GM12874 (cell line): ENCODE data around the gene RBPJ.
A peak's percentile ranks its signal among the peaks of the same experiment; 100 is the strongest.

Source experiments
- CTCF ChIP-seq: IDR thresholded peaks from 2 replicates; pipeline ENCODE4 v1.5.1; 2011; ENCODE audit warnings: low read depth, mild to moderate bottlenecking, control low read depth, low read length, moderate library complexity; ENCODE audit not compliant: insufficient read depth

RBPJ gene

DNA sequence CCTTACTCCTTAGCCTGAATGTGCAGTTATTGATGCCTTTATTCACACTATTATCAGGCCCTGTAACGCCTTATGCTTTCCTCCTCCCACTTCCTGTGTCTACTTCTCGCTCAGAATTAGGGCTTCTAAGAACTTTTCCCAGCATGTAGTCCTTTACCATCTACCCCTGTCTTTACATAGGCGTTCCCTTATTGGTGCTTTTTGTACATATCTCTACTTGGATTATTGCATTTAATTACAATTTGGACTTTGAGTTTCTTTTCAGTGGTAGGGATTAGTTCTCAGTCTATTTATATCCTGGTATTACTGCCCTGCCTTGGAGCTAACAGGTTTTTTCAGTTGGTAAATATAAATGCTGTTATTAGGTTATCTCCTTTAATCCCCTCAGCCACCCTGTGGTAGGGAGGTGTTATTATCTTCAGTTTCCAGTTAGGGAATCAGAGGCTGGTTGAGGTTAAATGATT lies 84.0 kb downstream of the RBPJ start:
- TF ChIP-seq CTCF, result no peak

DNA sequence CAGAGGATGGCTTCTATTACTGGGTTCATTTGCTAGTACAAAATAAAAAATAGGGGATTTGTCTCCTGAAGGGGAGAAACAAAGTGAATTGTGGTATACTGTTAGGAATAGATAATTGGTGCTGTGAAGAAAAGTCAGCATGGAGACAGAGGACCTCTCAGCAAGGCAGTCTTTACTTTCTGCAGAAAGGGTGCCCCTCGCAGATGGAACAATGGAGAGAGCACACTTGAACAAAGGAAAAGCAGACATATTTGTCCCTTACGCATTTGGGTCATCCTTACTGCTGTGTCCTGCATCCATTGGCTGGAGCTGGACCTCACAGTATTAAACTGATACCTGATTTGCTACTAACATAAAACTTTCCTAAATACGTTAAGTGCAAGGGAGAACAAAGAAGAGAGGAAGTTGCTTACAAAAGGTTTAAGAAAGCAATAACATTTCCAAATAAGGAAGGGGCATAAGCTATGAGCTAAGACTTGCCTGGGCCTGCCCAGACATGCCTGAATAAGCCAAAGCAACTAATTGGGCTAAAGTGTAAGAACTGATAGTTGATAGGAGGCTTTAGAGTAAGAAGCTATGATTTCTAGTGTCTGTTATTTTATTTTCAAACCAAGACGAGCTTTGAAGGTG lies 85.6 kb downstream of the RBPJ start:
- no peak for TF ChIP-seq CTCF

GRCh38 chr4:26407476-26407875 lies 86.7 kb downstream of the RBPJ start:
- no peak for TF ChIP-seq CTCF

GRCh38 chr4:26410385-26411293 lies 89.8 kb downstream of the RBPJ start:
- TF ChIP-seq CTCF, result peak; percentile 33; the same call in 1 of the 2 replicates

GRCh38 chr4:26412381-26413372 lies 91.9 kb downstream of the RBPJ start:
- no peak for TF ChIP-seq CTCF

DNA sequence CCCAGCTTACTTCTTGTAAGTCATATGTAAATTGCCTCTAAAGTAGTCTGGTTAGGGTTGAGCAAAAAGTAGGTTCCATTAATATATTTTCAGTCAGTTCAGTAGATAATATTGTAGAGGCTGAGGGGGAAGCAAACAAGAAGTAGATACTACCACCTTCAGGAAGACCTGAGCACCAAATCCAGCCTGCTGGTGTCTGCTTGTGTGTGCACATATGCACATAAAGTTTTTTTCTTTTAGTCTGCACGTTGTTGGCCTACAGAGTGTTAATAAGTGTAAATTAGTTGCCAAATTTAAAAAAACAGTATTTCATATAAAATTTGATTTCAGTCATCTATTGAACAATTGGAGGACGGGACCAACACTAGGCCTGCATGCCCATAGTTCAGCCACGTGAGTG lies 92.8 kb downstream of the RBPJ start:
- TF ChIP-seq CTCF, result no peak

DNA sequence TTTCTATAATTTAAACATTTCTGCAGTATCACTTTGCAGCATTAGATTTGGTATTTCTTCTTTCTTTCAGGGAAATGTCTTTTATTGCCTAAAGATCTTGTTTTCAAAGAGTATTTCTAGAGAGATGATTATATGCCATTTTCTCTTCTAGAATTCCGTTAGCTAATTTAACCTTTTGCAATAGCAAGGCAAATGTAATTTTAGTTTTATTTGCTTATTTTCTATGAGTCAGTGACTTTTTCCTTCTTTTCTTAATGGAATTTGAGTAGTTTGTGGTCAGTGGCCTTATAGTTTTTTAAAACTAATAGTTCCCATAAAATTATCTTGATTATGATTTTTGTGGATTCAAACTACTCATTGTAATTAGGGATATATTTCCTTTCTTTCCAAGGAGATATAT lies 97.3 kb downstream of the RBPJ start:
- no peak for TF ChIP-seq CTCF
